Endothelial cell of umbilical vein (primary cell): ENCODE results near the gene MIB2. TPM values are rescaled to one million over a fixed set of nuclear protein-coding genes. Genes with fewer than 3 reads are reported as not detected.

Experiments
- BruUV-seq: library from RNA; stranded (reverse); fragments of 400-500 nt; replicated peaks from 2 replicates; lab custom pipeline; 2021; lab: Mats Ljungman, UMichigan
- CTCF ChIA-PET: fragments of 300-600, 350-600 bp; sonication (Branson Sonifier 250); formaldehyde crosslinking; loops from one replicate; lab custom pipeline; 2021; ENCODE audit warnings: antibody characterized with exemption, inconsistent platforms; lab: Charles Lee
- POLR2A ChIA-PET: fragments of 300-600, 350-600 bp; sonication (Branson Sonifier 250); formaldehyde crosslinking; loops from one replicate; lab custom pipeline; 2021; ENCODE audit warnings: antibody characterized with exemption, inconsistent platforms; lab: Charles Lee
- DNase-seq: peaks from one replicate; pipeline ENCODE4 v3.0.0-alpha.2; 2011; ENCODE audit warnings: low read depth, low spot score
- FAIRE-seq: peaks from 2 replicates; lab custom pipeline; 2011; peaks lifted over from hg19 to GRCh38; lab: Jason Lieb, UNC
- H2AFZ ChIP-seq: 2 replicates; pipeline ENCODE4 v1.6.0; 2012; ENCODE audit warnings: low read depth, low read length, control low read depth, inconsistent platforms
- H3K27ac ChIP-seq: 2 replicates; pipeline ENCODE4 v1.5.1; 2011; ENCODE audit warnings: low read depth, mild to moderate bottlenecking, control low read depth, low read length, moderate library complexity; ENCODE audit not compliant: insufficient read depth
- H3K27me3 ChIP-seq, 2 experiments: 2 replicates each; pipeline versions ENCODE4 v1.6.0 to v1.6.1; 2011; ENCODE audit warnings: low read length in 2 of 2, mixed read lengths in 1 of 2; ENCODE audit not compliant: control insufficient read depth in 2 of 2, insufficient read depth in 2 of 2
- H3K36me3 ChIP-seq, 2 experiments: 2 replicates in 1 of 2; 3 replicates in 1 of 2; pipeline ENCODE4 v1.5.1; 2011; ENCODE audit warnings: low read length in 2 of 2, mild to moderate bottlenecking in 1 of 2, moderate library complexity in 1 of 2; ENCODE audit not compliant: control insufficient read depth in 2 of 2, insufficient read depth in 2 of 2; ENCODE audit errors: extremely low read depth in 1 of 2
- H3K4me1 ChIP-seq: 3 replicates; pipeline ENCODE4 v1.5.1; 2011; ENCODE audit warnings: mild to moderate bottlenecking, low read length; ENCODE audit not compliant: control insufficient read depth, insufficient read depth; ENCODE audit errors: extremely low read depth
- H3K4me2 ChIP-seq: 2 replicates; pipeline ENCODE4 v1.6.1; 2011; ENCODE audit warnings: low read length, control low read depth, mixed read lengths; ENCODE audit not compliant: insufficient read depth
- H3K4me3 ChIP-seq, 3 experiments: fragments of 200-600 bp in 1 of 3; sonication (generic), shearing (Covaris generic) in 1 of 3; replicated peaks in 1 of 3; 2 replicates each; pipeline ENCODE4 v1.5.1; 2011 to 2016; ENCODE audit warnings: control low read depth in 3 of 3, low read length in 3 of 3, mild to moderate bottlenecking in 2 of 3, inconsistent platforms in 1 of 3, low read depth in 1 of 3, moderate library complexity in 1 of 3; ENCODE audit not compliant: insufficient read depth in 1 of 3
- H3K79me2 ChIP-seq: 2 replicates; pipeline ENCODE4 v1.6.0; 2012; ENCODE audit warnings: low read length, inconsistent platforms; ENCODE audit not compliant: control insufficient read depth, insufficient read depth
- H3K9ac ChIP-seq: replicated peaks from 2 replicates; pipeline ENCODE3; 2011; ENCODE audit warnings: low read length, control low read depth; ENCODE audit not compliant: insufficient read depth; ENCODE audit errors: extremely low read depth
- H3K9me1 ChIP-seq: replicated peaks from 3 replicates; pipeline ENCODE4 v1.6.0; 2011; ENCODE audit warnings: mild to moderate bottlenecking, low read length; ENCODE audit not compliant: control insufficient read depth, insufficient read depth; ENCODE audit errors: extremely low read depth
- H3K9me3 ChIP-seq: replicated peaks from 2 replicates; pipeline ENCODE4 v1.5.1; 2012; ENCODE audit warnings: low read length, inconsistent platforms; ENCODE audit not compliant: control insufficient read depth, insufficient read depth
- H4K20me1 ChIP-seq: replicated peaks from 2 replicates; pipeline ENCODE3; 2011; ENCODE audit warnings: mild to moderate bottlenecking, low read length; ENCODE audit not compliant: control insufficient read depth, insufficient read depth; ENCODE audit errors: extremely low read depth
- CTCF ChIP-seq, 2 donors: IDR thresholded peaks; 1 replicate in 1 of 2; 2 replicates in 1 of 2; pipeline ENCODE4 v1.5.1; 2011; ENCODE audit warnings: low read length in 2 of 2, mild to moderate bottlenecking in 2 of 2, moderate library complexity in 2 of 2, control low read depth in 1 of 2, inconsistent platforms in 1 of 2, low read depth in 1 of 2; ENCODE audit not compliant: insufficient read depth in 1 of 2; ENCODE audit errors: extremely low read depth in 1 of 2
- EZH2 ChIP-seq: IDR thresholded peaks from 2 replicates; pipeline ENCODE4 v1.6.1; 2012; ENCODE audit warnings: borderline replicate concordance, low read depth, mild to moderate bottlenecking, moderate library complexity, low read length, inconsistent platforms; ENCODE audit not compliant: severe bottlenecking
- FOS ChIP-seq: IDR thresholded peaks from 2 replicates; pipeline ENCODE4 v1.6.1; 2011; ENCODE audit warnings: mild to moderate bottlenecking, low read length, moderate library complexity, borderline replicate concordance; ENCODE audit not compliant: insufficient read depth
- GATA2 ChIP-seq: IDR thresholded peaks from 2 replicates; pipeline ENCODE4 v1.7.0; 2011; ENCODE audit warnings: low read depth, mild to moderate bottlenecking, moderate library complexity, mixed read lengths, low read length; ENCODE audit not compliant: insufficient read length, insufficient read depth
- JUN ChIP-seq: IDR thresholded peaks from 2 replicates; pipeline ENCODE4 v1.6.1; 2011; ENCODE audit warnings: borderline replicate concordance, low read depth; ENCODE audit not compliant: insufficient read length, insufficient read depth
- MAX ChIP-seq: IDR thresholded peaks from 2 replicates; pipeline ENCODE4 v1.6.1; 2011; ENCODE audit not compliant: insufficient read depth, insufficient read length
- MYC ChIP-seq: IDR thresholded peaks from one replicate; pipeline ENCODE4 v1.6.1; 2011; ENCODE audit warnings: mild to moderate bottlenecking, low read depth, low read length
- POLR2A ChIP-seq: IDR thresholded peaks from 2 replicates; pipeline ENCODE4 v1.6.1; 2012; ENCODE audit warnings: low read depth, mild to moderate bottlenecking, control low read depth, low read length
- POLR2AphosphoS5 ChIP-seq: IDR thresholded peaks from 2 replicates; pipeline ENCODE4 v1.6.1; 2012; ENCODE audit warnings: low read depth, mild to moderate bottlenecking, control low read depth, low read length, moderate library complexity; ENCODE audit not compliant: insufficient read depth
- dilution Hi-C: fragments of 300-500 bp; cut with MboI; formaldehyde crosslinking; loops from one replicate; pipeline ENCODE4 v1.15.0; 2019; ENCODE audit warnings: low sequenced_read_pairs; ENCODE audit not compliant: extremely low pct_ligation_motif_present
- intact Hi-C: fragments of 100-400 bp; cut with micrococcal nuclease; formaldehyde crosslinking; loops from one replicate; pipeline ENCODE4 v1.10.0; 2022
- polyA plus RNA-seq, 4 experiments: library from polyadenylated mRNA; depleted of rRNA in 3 of 4; stranded (reverse) in 3 of 4; unstranded in 1 of 4; fragments of >200 nt; gene quantifications; 2 replicates each; pipeline versions ENCODE4 v1.2.1 to v1.2.3, GENCODE V29; 2011 to 2012; ENCODE audit warnings: missing spikeins in 1 of 4
- total RNA-seq: library from RNA; stranded (reverse); gene quantifications from 2 replicates; pipeline ENCODE4 v1.2.3, GENCODE V29; 2021

MIB2 gene
- total and polyA plus RNA-seq, 2 donors (not counting 3 experiments of a cell fraction or from before 2014, with no cell fraction given): 25.9 to 45.0 TPM

- Histone ChIP-seq H3K9me3 (no peaks in the 10 kb centered on the region), H3K4me3 (no peak overlapping the region), H2AFZ (no peak overlapping the region), H3K9me1 (no peaks in the 10 kb centered on the region), H3K4me2 (no peak overlapping the region), H3K27me3 (peaks cover 4 to 14% of the 10 kb centered on the region in 2 experiments), H3K4me1 (no peaks in the 10 kb centered on the region), H3K9ac (no peak overlapping the region), H3K36me3 (no peaks in the 10 kb centered on the region), H3K79me2 (no peaks in the 10 kb centered on the region), H4K20me1 (no peaks in the 10 kb centered on the region), H3K27ac (no peak overlapping the region)
- dilution Hi-C loops (no loop called here), intact Hi-C loops (no loop called here)
- POLR2A ChIA-PET: no interaction called here
- no TSS peak for BruUV-seq
- no peak for FAIRE-seq
- CTCF ChIA-PET: interaction anchor here (1.2 to 2.0 kb wide), 3 partner anchors 11 to 25 kb away, joined by 3 to 6 read pairs (median 5); partner anchors contain the start of gene MIB2
- TF ChIP-seq MYC: no peak
- DNase-seq: no peak
Measured at GRCh38 chr1:1603671-1604373, 11.5 kb upstream of the MIB2 start.

- BruUV-seq: no TSS peak
- Histone ChIP-seq H3K27me3 (peaks cover 4 to 8% of the 10 kb centered on the region in 2 experiments), H3K36me3 (no peaks in the 10 kb centered on the region), H3K9me3 (no peaks in the 10 kb centered on the region), H3K9ac (no peak overlapping the region), H3K79me2 (no peaks in the 10 kb centered on the region), H4K20me1 (no peaks in the 10 kb centered on the region), H3K9me1 (no peaks in the 10 kb centered on the region), H3K4me1 (no peaks in the 10 kb centered on the region), H3K4me3 (no peak overlapping the region), H3K4me2 (no peak overlapping the region), H3K27ac (no peak overlapping the region), H2AFZ (no peak overlapping the region)
- dilution Hi-C loops: no loop called here
- intact Hi-C loops: no loop called here
- DNase-seq (no peak), FAIRE-seq (no peak)
- ChIA-PET POLR2A (no interaction called here), CTCF (interaction anchor here (1.3 kb wide), 1 partner anchor 25 kb away, joined by 3 read pairs; no protein-coding TSS in a partner anchor)
- TF ChIP-seq MYC (no peak), FOS (no peak), JUN (no peak), POLR2AphosphoS5 (no peak), GATA2 (no peak), MAX (no peak), POLR2A (no peak), EZH2 (no peak), CTCF (IDR thresholded peaks at IDR 0.05; ENCODE audit: extremely low read depth in 1 of 2, insufficient read depth in 1 of 2, low read depth in 1 of 2, low read length in 2 of 2) (no peak)
Measured at GRCh38 chr1:1604374-1605033, 10.8 kb upstream of the MIB2 start.
